GM06990 (cell line): ENCODE results near the gene LIMS2.

Source experiments
- DNase-seq: peaks from one replicate; pipeline ENCODE4 v3.0.0-alpha.2; 2011; ENCODE audit not compliant: insufficient read length; ENCODE audit errors: extremely low read depth
- H3K27me3 ChIP-seq: replicated peaks from 2 replicates; pipeline ENCODE4 v1.6.0; 2011; ENCODE audit warnings: low read length; ENCODE audit not compliant: control insufficient read depth, insufficient read depth
- H3K36me3 ChIP-seq: 2 replicates; pipeline ENCODE4 v1.5.1; 2011; ENCODE audit warnings: low read length; ENCODE audit not compliant: control insufficient read depth, insufficient read depth
- H3K4me3 ChIP-seq: replicated peaks from 2 replicates; pipeline ENCODE4 v1.5.1; 2011; ENCODE audit warnings: low read depth, mild to moderate bottlenecking, control low read depth, low read length
- CTCF ChIP-seq: IDR thresholded peaks from 2 replicates; pipeline ENCODE4 v1.5.1; 2011; ENCODE audit warnings: low read length, control low read depth, mild to moderate bottlenecking, inconsistent platforms; ENCODE audit not compliant: insufficient read depth, poor library complexity, severe bottlenecking

The LIMS2 gene

GRCh38 chr2:127707890-127708648 is 32.7 kb upstream of the LIMS2 start:
- H3K4me3 ChIP-seq: no peak overlapping the region
- TF ChIP-seq CTCF: no peak
- peaks cover 17% of the 10 kb centered on the region for H3K36me3 ChIP-seq
- DNase-seq: no peak
- H3K27me3 ChIP-seq: no peaks in the 10 kb centered on the region

- DNase-seq: no peak
- H3K4me3 ChIP-seq: no peak overlapping the region
- TF ChIP-seq CTCF: no peak
- no peaks in the 10 kb centered on the region for H3K27me3 ChIP-seq
- peaks cover 17% of the 10 kb centered on the region for H3K36me3 ChIP-seq
Measured at GRCh38 chr2:127706215-127706990, 31.1 kb upstream of the LIMS2 start.

- peaks cover 17% of the 10 kb centered on the region for H3K36me3 ChIP-seq
- no peak for TF ChIP-seq CTCF
Measured at GRCh38 chr2:127705391-127706065, 30.2 kb upstream of the LIMS2 start.

GRCh38 chr2:127704641-127705390 is 29.5 kb upstream of the LIMS2 start:
- TF ChIP-seq CTCF: no peak
- H3K36me3 ChIP-seq: peaks cover 14% of the 10 kb centered on the region
- DNase-seq: no peak
- H3K4me3 ChIP-seq: no peak overlapping the region
- H3K27me3 ChIP-seq: no peaks in the 10 kb centered on the region

More at GRCh38 chr2:127705391-127706065, 30.2 kb upstream of the LIMS2 start:
- Histone ChIP-seq H3K4me3 (no peak overlapping the region), H3K27me3 (no peaks in the 10 kb centered on the region)
- no peak for DNase-seq

GRCh38 chr2:127703282-127703681 is 28.0 kb upstream of the LIMS2 start:
- Histone ChIP-seq H3K4me3 (no peak overlapping the region), H3K36me3 (peaks cover 8% of the 10 kb centered on the region), H3K27me3 (no peaks in the 10 kb centered on the region)
- TF ChIP-seq CTCF: no peak
- no peak for DNase-seq
